NB4 (cell line): Measurements from ENCODE around the gene CNBP.

Experiments used
- POLR2A ChIP-seq: IDR thresholded peaks from 2 replicates; pipeline ENCODE4 v1.6.1; 2011; ENCODE audit warnings: mild to moderate bottlenecking; ENCODE audit not compliant: insufficient read length; ENCODE audit errors: extremely low read depth
- TF ChIP-seq, protein P1 (sequence below): IDR thresholded peaks from one replicate; pipeline ENCODE4 v1.5.1; 2012; ENCODE audit warnings: low read depth, low read length

DNA sequence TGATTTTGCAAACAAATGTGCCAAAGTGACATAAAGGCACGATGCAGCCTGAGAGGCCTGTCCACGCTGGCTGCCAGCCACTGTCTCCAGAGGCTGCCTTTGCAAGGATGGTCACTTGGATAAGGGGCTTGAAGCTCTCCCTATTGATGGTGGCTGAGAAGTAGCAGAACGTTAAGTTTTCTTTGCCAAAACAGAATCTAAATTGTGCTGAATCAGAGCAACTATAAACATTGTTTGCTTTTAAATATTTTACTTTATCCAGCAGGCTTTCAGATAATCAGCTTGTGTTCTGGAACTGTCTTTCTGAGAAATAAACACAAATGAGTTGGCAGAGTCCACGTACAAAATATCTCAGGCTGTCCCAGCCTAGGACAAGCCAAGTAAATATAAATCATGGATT, 23.8 kb upstream of the CNBP start:
- TF ChIP-seq, protein P1, sequence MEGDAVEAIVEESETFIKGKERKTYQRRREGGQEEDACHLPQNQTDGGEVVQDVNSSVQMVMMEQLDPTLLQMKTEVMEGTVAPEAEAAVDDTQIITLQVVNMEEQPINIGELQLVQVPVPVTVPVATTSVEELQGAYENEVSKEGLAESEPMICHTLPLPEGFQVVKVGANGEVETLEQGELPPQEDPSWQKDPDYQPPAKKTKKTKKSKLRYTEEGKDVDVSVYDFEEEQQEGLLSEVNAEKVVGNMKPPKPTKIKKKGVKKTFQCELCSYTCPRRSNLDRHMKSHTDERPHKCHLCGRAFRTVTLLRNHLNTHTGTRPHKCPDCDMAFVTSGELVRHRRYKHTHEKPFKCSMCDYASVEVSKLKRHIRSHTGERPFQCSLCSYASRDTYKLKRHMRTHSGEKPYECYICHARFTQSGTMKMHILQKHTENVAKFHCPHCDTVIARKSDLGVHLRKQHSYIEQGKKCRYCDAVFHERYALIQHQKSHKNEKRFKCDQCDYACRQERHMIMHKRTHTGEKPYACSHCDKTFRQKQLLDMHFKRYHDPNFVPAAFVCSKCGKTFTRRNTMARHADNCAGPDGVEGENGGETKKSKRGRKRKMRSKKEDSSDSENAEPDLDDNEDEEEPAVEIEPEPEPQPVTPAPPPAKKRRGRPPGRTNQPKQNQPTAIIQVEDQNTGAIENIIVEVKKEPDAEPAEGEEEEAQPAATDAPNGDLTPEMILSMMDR: no peak
- TF ChIP-seq POLR2A: no peak
